ENCODE data around the gene ADAM17.
"Not testable (repeated sequence)": the region's sequence is repeated elsewhere in the genome, so short reads cannot be mapped to it uniquely, and the experiment has no call there.

Gene ADAM17

DNA sequence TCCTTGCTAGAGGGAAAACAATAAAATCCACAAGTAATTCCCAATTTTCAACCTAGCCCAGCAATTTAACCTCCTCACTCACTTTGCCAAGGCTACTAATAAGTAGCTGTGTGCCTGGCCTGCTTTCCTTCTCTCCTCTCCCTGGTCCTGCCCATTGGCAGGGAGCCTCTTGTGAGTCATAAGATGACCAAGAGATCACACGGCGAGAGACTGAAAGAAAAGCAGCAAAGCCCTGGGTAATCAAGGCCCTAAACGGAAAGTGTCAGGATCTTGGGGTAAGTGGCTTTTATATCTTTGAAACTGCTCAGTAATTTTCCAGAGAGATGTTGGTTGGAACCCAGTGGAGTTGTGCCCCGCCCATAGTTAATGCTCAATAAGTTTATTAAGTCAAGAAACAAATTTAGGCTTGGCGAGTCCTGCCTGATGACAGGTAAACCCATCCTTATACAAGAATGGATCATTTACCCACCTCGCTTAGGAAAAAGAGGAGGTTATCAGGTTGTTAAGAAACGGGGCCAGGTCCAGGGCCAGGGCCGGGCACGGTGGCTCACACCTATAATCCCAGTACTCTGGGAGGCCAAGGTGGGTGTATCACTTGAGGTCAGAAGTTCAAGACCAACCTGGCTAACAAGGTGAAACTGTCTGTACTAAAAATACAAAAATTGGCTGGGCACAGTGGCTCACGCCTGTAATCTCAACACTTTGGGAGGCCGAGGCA lies 10.0 kb upstream of the ADAM17 start:
- no peak for DNase-seq (ENCODE audit: low read depth)

DNA sequence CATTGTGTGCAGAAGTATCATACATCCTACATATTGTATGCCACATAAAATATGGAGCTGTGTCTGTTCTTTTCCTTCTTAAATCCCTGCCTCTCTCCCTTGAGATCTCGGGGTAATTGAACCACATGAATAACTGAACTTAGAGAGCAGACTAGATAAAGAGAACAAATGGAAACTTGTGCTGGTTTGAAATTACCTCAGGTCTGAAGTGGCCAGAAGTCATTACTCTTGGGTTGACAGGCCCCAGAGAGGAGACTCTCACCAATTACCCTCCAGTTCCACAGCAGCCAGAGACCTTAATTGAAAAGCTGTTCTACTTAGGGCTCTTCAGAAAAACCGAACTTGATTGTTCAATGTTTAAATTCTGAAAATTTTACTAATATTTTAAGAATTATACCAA lies 5.0 kb upstream of the ADAM17 start:
- no peak for DNase-seq (ENCODE audit: low read depth)

DNA sequence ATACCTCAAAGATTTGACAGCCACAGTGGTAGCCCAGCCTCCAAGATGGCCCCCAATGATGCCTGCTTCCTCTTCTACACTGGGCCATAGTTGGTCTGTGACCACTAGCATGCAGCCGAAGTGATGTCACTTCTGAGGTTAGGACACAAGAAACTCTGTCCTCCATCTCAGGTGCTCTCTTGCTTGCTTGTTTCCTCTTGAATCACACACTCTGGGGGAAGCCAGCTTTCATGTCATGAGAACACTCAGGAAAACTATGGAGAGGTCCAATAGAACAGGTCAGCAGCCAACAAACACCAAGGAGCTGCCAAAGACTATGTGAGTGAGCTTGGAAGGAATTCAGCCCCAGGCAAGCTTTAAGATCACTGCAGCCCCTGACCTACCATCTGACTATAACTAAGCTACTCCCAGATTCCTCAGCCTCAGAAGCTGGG lies 3.3 kb upstream of the ADAM17 start:
- no peak for DNase-seq (ENCODE audit: low read depth)

DNA sequence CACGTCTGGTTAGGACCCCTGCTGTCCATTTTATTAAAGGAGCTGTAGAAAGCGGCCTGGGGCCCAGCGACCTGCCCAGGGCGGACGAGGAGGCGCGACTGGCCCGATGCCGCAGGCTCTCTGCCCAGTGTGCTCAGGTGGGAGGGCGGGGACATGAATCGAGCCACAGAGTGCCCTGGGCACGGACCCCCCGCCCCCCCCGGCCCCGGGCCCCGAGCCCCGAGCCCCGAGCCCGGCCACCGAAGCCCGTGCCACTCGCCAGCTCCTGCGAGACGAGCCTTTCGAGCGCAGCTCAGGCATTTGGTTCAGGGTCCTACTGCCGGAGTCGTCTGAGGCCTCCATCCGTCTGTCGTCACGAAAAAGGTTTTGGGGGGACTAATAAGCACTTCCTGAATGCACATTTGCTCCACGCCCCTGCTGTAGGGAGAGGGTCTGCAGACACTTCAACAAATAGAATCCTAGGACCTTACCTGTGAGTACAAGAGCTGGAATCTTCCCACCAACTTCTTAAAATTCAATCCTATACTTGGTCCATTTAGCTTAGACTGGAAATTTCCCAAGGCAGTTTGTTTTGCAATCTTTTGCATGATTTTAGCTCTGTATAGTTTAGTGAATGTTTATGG lies 602 bp upstream of the ADAM17 start:
- DNase-seq (ENCODE audit: low read depth): no peak

DNA sequence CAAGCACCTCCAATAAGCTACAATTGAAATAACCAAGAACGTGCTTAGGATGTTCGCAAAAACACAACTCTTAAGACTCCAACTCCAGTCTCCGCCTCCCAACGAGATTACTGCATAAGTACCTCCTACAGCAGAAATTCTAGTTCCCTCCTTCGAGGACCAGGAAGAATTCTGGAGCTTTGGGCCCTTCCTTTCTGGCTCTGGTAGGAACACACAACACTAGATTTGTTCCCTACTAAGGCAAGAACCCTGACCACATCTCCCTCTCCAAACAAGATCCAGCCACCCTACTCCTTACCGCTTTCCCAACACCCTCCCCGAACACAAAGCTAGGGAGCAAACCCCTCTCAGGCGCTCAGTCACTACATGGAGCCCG lies 721 bp downstream of the ADAM17 start:
- DNase-seq (ENCODE audit: low read depth): no peak

DNA sequence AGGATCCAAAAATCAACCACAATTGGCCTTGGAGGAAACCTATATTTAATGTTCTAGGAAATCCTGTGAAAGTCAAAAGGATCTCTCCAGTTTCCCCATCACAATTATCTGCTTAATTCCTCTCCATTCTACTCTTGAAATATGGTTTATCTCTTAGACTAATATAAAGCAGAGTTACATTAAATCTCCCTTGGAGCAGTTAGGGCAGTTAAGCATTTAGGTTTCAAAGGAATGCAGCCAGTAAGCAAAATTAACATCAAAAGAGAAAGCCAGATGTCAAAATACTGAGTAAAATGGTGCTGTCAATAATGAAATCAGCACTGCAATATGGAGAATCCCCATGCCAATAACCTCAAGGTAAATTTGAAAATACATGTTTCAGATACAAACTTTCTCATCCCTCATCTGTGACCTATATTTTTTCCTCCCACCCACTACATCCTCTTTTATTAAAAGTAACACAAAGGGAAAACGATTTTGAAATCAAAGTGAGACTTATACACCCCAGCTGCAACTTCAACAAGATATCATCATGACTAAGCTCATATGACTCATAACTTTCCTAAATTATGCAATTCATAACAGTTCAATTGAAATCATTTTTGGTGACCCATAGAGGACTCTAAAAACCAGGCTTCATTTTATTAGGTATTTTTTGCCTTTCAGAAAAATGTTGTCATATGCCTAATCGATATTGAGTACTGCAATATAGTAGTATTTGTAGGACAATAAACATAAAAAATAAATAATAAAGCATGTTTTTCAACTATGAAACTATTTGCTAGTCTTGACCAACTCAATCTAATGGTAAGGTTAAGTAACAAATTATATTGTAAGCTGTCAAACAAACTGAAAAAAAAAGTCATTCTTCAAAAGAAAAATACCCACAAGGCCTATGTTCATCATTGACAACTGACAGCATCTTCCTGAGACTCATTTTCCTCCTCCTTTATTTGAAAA lies 3.1 kb downstream of the ADAM17 start:
- DNase-seq (ENCODE audit: low read depth): no peak

DNA sequence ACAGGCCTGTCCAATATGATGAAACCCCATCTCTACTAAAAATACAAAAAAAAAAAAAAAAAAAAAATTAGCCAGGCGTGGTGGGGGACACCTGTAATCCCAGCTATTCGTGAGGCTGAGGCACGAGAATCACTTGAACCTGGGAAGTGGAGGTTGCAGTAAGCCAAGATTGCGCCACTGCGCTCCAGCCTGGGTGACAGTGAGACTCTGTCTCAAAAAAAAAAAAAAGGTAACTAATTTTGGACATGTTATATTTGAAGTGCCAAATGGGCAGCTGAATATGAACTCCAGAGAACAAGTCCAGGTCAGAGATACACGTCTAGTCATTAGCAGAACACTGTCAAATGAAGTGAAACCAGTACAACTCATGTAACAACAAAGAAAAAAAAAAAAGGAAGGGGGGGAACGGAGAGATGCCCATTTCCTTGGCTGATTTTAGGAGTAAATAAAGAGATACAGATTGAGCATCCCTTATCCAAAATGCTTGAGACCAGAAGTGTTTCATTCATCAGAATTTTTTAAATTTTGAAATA lies 4.7 kb downstream of the ADAM17 start:
- not testable (repeated sequence) for DNase-seq (ENCODE audit: low read depth)

DNA sequence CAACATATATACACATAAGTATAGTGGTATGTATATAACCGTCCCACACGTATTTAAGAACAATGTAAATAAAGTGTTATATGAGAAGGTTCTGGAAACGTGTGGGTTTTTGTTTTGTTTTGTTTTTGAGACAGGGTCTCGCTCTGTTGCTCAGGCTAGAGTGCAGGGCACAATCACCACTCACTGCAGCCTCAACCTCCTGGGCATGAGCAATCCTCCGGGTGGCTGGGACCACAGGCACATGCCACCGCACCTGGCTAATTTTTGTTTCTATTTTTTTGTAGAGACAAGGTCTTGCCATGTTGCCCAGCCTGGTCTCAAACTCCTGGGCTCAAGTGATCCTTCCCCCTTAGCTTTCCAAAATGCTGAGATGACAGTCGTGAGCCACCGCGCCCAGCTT lies 6.2 kb downstream of the ADAM17 start:
- DNase-seq (ENCODE audit: low read depth): no peak

DNA sequence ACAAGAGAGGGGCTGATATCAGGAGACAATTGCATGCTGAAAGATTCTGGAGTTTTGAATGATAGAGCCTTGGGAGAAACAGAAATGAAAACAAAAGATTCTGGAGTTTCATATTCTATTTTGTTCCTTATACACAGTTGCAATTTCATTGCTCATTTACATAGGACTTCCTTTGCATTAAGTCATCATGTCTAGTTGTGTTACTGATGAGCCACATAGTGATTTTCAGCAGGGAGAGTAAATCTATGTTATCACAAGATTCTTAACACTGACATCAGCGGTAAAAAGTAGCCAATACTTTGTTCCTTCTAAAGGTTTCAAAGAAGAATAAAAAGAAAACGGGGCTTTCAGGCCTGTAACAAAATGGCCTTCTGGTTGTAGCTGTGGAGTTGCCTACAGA lies 7.1 kb downstream of the ADAM17 start:
- no peak for DNase-seq (ENCODE audit: low read depth)

DNA sequence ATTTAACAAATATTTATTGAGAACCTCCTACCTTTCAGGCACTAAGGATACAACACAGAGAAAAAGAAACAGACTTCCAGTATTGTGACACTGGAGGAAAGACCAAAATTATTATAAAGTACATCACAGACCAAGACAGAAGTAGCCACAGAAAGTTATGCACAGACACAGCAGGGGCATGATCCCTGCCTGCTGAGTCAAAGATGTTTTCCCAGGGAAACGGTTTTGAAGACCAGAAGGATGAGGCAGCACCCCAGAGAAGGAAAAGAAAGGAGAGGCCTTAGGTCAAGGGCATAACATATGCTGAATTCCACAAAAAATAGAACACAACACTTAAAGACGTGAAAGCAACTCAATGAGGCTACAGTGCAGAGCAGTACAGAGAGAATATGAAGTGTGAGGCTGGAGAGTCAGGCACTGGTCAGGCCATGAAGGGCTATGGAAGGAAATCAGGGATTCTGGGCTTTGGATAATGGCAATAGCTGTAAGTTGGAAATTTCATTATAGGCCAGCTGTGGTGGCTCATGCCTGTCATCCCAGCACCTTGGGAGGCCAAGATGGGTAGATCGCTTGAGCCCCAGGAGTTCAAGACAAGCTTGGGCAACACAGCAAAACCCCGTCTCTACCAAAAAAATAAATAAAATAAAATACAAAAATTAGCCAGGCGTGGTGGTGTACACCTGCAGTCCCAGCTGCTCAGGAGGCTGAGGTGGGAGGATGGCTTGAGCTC lies 8.2 kb downstream of the ADAM17 start:
- DNase-seq (ENCODE audit: low read depth): no peak

DNA sequence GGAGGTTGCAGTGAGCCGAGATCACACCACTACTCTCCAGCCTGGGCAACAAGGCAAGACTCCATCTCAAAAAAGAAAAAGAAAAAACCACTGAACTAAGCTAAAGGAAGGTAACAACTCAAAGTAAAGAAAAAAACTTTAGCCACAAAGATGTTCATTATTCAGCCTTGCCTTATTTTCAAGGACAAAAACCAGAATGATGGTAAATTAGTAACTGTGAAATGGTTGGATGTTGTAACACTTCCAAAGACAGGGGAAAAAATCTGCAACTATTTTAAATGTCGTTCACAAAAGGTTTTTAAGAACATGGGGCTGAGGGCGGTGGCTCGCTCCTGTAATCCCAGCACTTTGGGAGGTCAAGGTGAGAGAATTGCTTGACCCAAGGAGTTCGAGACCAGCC lies 10.1 kb downstream of the ADAM17 start:
- DNase-seq (ENCODE audit: low read depth): no peak

DNA sequence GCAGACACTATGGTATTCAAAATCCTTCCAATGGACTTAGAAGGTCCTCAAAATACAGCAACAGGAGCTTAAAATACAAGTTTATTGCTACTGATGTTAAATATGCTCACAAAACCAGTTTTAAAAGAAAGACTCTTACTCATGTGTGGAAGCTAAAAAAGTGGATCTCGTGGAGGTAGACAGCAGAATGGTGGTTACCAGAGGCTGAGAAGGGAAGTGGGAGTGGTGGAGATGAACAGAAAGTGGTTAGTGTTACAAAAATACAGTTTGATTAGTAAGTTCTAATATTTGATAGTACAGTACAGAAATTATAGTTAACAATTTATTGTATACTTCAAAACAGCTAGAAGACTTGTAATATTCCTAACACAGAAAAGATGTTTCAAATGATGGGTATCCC lies 12.1 kb downstream of the ADAM17 start:
- no peak for DNase-seq (ENCODE audit: low read depth)

DNA sequence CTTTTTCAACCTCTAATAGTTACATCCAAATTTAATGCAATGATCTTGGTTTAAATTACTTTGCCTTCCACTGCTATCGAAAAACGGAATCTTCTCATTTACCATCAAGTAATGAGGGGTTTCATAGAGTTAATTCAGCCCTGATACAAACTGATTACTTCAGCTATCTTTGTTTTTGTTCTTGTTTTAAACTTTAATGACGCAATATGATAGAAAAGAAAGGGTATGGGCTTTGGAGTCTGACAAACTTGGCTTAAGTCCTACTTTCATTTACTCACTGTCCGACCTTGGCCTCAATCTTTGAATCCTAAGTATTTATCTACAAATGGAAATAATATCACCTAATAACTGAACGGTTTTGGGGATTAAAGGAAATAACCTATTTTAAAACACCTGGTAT lies 16.1 kb downstream of the ADAM17 start:
- DNase-seq (ENCODE audit: low read depth): no peak

DNA sequence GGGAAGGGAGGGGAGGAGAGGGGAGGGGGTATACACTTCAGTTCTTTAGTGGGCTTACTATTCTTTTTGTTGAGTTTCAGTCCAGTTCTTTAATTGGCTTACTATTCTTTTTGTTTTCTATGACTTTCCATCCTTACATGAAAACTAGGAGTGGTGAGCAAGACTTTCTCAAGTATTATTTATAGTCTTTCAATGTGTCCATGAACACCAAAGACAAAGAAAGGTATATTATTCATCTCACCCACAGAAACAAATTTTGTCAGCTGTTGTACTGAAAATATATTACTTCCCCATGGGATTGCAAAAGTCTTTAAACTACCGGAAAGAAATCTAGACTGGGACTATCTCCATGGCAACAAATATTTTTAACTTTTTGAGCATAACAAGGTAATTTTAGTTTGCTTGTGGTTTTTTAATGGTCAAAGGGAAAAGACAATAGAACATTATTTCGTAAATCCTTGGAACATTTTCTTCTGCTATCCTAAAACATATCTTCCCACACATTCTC lies 17.6 kb downstream of the ADAM17 start:
- no peak for DNase-seq (ENCODE audit: low read depth)

DNA sequence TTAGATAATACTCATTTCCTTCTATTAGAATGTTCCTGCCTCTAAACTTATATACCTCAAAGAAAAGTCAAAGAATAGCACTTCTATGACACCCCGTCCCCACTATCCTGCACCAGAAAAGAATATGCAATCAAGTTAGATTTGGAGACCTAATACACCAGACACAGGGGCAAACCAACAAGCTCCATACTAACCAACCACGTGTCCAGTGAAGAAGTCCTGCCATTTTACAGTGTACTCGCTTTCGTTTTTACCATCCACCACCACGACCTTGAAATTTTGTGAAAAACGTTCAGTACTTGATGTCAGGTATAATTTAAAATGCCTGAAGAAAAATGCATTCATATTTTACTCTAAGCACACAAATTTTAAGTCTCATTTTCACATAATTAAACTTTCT lies 19.1 kb downstream of the ADAM17 start:
- no peak for DNase-seq (ENCODE audit: low read depth)

DNA sequence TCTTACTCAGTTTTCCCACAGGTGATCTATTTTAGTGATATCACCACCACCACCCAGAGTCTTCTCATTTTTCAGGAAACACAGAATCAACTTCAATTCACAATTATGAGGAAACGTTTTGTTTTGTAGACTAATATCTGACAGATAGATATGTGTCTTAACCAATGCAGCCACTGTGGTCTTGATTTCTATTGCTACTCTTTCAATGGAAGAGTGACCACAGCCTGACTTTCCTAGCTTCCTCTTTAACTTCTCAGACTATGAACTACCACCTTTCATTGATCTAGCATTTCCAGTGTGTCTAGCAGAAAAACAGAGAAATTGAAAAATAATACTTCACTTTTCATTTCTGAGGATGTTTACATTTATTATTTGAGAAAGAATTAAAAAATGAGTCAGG lies 20.5 kb downstream of the ADAM17 start:
- DNase-seq (ENCODE audit: low read depth): no peak

DNA sequence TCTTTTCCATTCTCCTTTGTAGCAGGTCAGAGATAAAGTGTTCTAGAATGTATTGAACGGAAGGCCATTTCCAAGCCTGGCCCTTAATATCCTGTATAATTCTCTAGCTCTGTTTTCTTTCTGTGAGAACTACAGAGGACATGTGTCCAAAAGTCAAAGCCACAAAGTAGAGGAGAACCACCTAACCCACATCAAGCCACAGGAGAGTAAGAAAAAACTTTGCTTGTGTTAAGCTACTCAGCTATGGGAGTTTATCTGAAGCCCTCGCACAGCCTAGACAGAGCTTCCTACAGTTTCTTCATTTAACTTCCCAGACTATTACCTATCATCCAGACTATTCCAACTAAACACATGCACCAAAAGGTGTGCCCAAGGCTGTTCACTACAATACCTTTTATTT lies 22.0 kb downstream of the ADAM17 start:
- DNase-seq (ENCODE audit: low read depth): no peak

DNA sequence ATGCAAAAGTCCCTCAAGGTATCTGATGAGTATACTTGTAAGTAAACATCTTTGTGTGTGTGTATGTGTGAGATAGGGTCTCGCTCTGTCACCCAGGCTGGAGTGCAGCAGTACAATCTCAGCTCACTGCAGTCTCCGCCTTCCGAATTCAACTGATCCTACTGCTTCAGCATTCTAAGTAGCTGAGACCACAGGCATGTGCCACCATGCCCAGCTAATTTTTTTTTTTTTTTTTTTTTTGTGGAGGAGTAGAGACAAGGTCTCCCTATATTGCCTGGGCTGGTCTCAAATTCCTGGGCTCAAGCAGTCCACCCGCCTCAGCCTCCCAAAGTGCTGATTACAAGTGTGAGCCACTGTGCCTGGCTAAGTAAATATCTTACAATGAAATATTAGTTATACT lies 23.2 kb downstream of the ADAM17 start:
- DNase-seq (ENCODE audit: low read depth): no peak

DNA sequence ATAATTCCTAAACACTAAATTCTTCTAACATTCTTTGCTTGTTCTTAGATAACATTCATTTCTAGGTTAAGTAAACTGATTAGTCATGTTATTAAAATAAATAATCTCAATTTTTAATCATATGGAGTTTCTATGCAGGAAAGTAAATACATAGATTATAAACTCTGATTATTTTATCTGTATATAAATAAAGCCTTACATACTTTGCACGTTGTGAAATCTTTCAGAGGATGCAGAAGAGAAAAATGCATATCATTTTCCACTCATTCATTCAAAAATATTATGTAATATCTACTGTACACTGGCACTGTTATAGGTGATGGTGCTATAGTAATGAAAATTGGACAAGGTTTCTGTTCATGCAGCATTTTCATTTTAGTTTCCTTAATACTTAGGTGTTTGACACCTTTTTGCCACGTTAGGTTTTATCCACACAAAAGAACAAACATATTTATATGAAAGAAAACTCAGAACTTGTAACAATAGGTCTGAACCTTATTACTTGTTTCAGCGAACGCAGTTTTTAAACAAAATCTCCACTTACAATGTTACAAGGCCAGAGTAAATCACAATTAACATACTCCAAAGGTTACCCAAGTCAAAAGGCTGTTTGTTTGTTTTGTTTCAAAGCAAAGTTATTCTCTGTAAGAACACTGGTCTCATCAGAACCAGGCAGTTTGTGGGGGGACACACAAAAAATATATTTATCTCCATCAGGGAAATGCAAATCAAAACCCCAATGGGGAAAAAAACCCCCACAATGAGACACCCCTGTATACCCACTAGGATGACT lies 27.4 kb downstream of the ADAM17 start:
- no peak for DNase-seq (ENCODE audit: low read depth)

DNA sequence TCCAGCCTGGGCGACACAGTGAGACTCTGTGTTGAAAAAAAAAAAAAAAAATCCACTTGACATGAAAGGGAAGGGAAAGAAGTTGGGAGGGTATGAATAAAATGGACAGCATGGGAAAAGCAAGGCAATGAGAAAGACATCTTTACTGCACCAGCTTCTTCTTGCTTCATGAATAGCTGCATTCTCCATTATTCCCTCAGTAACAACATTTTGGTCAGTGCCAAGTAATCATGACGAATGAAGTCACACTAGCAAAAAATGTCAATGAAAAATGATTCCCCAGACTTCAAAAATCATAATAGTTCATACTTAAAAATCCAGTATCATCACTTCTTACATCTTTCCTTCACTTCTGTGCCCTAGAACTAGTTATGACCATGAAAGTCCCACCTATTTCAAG lies 30.4 kb downstream of the ADAM17 start:
- no peak for DNase-seq (ENCODE audit: low read depth)

DNA sequence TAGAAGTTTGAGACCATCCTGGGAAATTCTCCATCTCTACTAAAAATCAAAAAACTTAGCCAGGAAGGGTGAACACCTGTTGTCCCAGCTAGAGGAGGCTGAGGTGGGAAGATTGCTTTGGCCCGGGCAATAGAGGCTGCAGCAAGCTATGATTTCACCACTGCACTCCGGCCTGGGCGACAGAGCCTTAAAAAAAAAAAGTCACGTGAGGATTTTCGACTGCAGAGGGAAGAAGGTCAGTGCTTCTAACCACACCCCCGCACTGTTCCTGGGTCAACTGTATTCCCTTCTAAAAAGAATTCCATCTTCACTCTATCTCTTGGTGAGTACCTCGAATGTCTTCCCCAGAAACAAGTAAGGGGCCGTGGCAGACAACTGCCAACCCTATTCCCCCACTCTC lies 31.3 kb downstream of the ADAM17 start:
- no peak for DNase-seq (ENCODE audit: low read depth)
